T-helper 1 cell treated with Interleukin-12 subunit alpha and Interleukin-12 subunit beta and Interleukin-4 antibody, amounts not matched to agents 30 μg/mL and 1 μg/mL, for 36 hours (primary cell): ENCODE results near the gene HSPA6.
"Not testable (repeated sequence)": the region's sequence is repeated elsewhere in the genome, so short reads cannot be mapped to it uniquely, and the experiment has no call there.

Experiments
- H3K27ac Mint-ChIP-seq: one replicate; pipeline ENCODE4 v1.8.0; 2021; ENCODE audit warnings: mild to moderate bottlenecking, mixed read lengths
- H3K27me3 Mint-ChIP-seq: one replicate; pipeline ENCODE4 v1.8.0; 2021; ENCODE audit warnings: low read depth, mixed read lengths
- H3K36me3 Mint-ChIP-seq: one replicate; pipeline ENCODE4 v1.8.0; 2021; ENCODE audit warnings: low read depth, mixed read lengths
- H3K4me1 Mint-ChIP-seq: one replicate; pipeline ENCODE4 v1.8.0; 2021; ENCODE audit warnings: low read depth, mixed read lengths
- H3K4me3 Mint-ChIP-seq: one replicate; pipeline ENCODE4 v1.8.0; 2021; ENCODE audit warnings: mild to moderate bottlenecking, moderate library complexity, mixed read lengths
- H3K9me3 Mint-ChIP-seq: one replicate; pipeline ENCODE4 v1.8.0; 2021; ENCODE audit warnings: mixed read lengths

HSPA6 gene

DNA sequence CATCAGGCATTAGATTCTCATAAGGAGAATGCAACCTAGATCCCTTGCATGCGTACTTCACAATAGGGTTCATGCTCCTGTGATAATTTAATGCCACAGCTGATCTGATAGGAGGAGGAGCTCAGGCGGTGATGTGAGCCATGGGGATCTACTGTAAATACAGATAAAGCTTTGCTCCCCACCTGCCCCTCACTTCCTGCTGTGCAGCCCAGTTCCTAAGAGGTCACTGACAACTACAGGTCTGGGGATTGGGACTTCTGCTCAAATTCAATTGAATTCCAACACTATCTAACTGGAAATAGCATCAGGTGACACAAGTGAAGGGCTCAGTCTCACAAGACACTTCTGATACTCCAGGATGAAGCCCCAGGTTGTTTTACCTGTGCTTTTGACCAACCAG, 32.6 kb downstream of the HSPA6 start:
- H3K36me3 Mint-ChIP-seq, H3K27ac Mint-ChIP-seq, H3K9me3 Mint-ChIP-seq, H3K4me3 Mint-ChIP-seq, H3K27me3 Mint-ChIP-seq: not testable (repeated sequence)
- peaks cover 20% of the 10 kb centered on the region for H3K4me1 Mint-ChIP-seq

GRCh38 chr1:161557506-161558450, 33.4 kb downstream of the HSPA6 start:
- H3K27ac Mint-ChIP-seq: not testable (repeated sequence)

DNA sequence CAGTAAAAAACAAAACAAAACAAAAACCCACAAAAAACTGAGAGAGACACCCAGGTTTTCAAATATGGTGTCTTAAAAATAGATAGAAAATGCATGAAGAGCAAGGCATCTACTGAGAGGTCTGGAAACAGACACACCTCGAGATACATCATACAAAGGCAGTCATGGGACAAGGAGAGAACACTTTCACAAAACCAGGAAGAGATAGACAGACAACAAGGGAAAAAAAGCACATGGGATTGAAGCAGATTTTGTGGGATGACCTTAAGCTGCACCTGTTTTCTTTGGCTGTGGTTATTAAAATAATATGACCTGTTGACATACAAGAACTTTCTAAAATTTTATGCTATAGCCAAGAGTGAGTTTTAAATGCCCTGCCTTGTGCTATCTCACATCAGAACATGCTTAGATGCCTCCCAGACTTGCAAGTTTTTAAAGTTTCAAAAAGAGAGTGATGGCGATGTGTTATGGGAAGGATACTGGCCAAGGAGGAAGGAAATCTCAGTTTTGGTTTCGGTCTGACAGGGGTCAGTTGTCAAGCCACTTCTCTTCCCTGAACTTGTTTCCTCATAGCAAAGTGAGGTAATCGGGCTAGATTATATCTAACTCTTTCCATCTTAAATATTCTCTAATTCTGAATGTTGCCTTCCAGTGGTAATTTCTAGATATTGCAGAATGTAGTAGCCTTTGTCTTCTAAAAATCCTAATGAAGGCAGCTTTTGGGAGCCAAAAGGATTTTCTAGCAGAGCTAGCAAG, 36.8 kb downstream of the HSPA6 start:
- Mint-ChIP-seq H3K27ac (peak overlapping the region; percentile 47), H3K4me3 (peak overlapping the region; percentile 11), H3K27me3 (peaks cover 17% of the 10 kb centered on the region)
- H3K36me3 Mint-ChIP-seq, H3K9me3 Mint-ChIP-seq, H3K4me1 Mint-ChIP-seq: not testable (repeated sequence)

More at GRCh38 chr1:161557506-161558450, 33.4 kb downstream of the HSPA6 start:
- H3K36me3 Mint-ChIP-seq, H3K9me3 Mint-ChIP-seq, H3K27me3 Mint-ChIP-seq, H3K4me3 Mint-ChIP-seq: not testable (repeated sequence)
- H3K4me1 Mint-ChIP-seq: peaks cover 20% of the 10 kb centered on the region

- not testable (repeated sequence) for H3K27ac Mint-ChIP-seq, H3K36me3 Mint-ChIP-seq, H3K9me3 Mint-ChIP-seq, H3K4me3 Mint-ChIP-seq
- Mint-ChIP-seq H3K27me3 (peaks cover 20% of the 10 kb centered on the region), H3K4me1 (peaks cover 12% of the 10 kb centered on the region)
These were observed 38.1 kb downstream of the HSPA6 start for GRCh38 chr1:161562441-161562840.

DNA sequence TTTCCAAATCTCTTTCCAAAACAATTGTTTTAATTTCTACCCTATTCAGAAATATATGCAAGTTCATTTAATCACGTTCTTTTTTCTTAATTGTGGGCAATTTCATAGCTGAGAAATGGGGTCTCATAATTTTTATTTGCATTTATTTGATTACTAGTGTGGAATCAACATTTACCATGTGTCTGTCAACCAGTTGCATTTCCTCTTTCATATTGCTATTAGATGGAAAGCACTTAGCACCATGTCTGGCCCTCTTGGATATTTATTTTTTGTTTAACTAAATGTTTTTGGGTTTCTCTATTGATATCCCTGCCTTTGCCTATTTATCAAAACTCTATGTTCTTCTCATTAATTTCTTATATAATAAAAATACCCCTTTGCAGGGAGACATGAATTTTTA, 39.2 kb downstream of the HSPA6 start:
- H3K4me1 Mint-ChIP-seq: peaks cover 12% of the 10 kb centered on the region
- H3K9me3 Mint-ChIP-seq, H3K36me3 Mint-ChIP-seq, H3K4me3 Mint-ChIP-seq, H3K27ac Mint-ChIP-seq: not testable (repeated sequence)
- H3K27me3 Mint-ChIP-seq: peaks cover 20% of the 10 kb centered on the region

- not testable (repeated sequence) for H3K4me1 Mint-ChIP-seq, H3K9me3 Mint-ChIP-seq, H3K4me3 Mint-ChIP-seq, H3K27ac Mint-ChIP-seq, H3K36me3 Mint-ChIP-seq
- H3K27me3 Mint-ChIP-seq: peaks cover 31% of the 10 kb centered on the region
These were observed 42.2 kb downstream of the HSPA6 start for GRCh38 chr1:161566602-161566960.

DNA sequence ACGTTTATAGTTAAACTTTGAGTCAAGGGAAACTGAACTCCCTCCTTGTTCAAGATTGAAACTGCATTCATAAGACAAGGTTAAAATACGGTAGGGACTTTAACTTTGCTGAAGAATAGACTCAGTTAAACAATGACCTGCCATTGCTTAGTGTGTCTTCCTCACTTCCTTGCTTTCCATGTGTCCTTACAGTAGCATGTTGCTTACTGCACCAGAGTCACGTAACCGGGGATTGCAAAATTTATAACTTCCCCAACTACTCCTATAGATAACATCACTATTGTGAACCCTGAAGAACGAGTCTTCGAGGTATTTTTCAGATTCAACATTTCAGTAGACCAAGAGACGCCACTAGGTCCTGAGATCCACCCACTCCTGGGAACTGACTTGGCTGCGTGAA, 47.4 kb downstream of the HSPA6 start:
- not testable (repeated sequence) for H3K27ac Mint-ChIP-seq, H3K9me3 Mint-ChIP-seq, H3K36me3 Mint-ChIP-seq, H3K4me1 Mint-ChIP-seq, H3K4me3 Mint-ChIP-seq
- H3K27me3 Mint-ChIP-seq: peaks cover 11% of the 10 kb centered on the region
